Activated gamma-delta T cell treated with anti-CD3 and anti-CD28 coated beads, Interleukin-2, amount 50 U/mL, for 16 hours (primary cell): ENCODE data around the gene SIPA1L3.
"Not testable (repeated sequence)": the region's sequence is repeated elsewhere in the genome, so short reads cannot be mapped to it uniquely, and the experiment has no call there.

Experiments
- DNase-seq: peaks from one replicate; pipeline ENCODE4 v3.0.0-alpha.2; 2020; ENCODE audit warnings: low read depth

The SIPA1L3 gene

DNA sequence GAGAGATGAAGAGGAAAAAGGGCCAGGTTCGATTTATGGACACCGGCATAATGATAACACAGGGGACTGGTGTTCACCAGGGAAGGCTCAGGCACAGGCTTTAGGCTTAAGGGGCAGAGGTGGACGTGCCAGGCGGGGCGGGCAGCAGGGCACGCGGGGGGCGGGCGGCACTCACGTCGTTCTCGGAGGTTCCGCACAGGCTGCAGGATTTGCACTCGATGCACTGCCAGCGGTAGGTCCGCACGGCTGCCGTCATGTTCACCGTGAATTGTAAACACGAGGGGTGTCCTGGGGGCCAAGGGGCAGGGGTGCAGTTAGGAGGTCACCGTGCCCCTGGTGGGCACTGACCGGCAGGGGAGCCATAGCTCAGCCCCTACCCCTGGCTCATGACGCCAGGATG, 306.5 kb downstream of the SIPA1L3 start:
- no peak for DNase-seq

DNA sequence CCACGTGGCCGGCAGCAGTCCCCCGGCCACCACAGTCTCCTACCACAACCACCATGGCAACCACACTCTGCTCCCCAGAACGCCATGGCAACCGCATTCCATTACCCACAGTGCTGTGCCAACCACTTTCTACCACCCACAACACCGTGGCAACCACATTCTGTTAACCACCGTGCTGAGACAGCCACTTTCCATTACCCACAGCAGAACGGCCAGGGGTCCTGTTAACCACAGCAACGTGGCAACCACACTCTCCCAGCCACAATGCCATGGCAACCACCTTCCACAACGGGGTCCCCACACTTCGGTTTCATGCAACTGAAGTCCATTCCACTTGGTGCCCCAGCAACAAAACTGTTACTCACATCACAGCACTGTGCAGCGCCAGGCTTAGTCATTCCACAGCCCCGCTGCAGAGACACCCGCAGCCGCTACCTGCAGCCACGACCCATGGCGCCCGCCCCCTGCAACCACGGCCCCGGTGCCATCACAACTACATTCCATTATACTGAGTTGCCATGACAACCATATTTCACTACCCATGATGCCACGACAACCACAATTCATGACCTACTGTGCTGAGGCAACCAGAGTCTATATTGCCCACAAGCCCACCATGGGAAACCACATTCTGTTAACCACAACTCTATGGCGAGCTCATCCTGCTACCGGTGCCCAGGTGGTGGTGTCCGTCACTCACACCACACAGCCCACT, 307.1 kb downstream of the SIPA1L3 start:
- DNase-seq: peak; percentile 67

DNA sequence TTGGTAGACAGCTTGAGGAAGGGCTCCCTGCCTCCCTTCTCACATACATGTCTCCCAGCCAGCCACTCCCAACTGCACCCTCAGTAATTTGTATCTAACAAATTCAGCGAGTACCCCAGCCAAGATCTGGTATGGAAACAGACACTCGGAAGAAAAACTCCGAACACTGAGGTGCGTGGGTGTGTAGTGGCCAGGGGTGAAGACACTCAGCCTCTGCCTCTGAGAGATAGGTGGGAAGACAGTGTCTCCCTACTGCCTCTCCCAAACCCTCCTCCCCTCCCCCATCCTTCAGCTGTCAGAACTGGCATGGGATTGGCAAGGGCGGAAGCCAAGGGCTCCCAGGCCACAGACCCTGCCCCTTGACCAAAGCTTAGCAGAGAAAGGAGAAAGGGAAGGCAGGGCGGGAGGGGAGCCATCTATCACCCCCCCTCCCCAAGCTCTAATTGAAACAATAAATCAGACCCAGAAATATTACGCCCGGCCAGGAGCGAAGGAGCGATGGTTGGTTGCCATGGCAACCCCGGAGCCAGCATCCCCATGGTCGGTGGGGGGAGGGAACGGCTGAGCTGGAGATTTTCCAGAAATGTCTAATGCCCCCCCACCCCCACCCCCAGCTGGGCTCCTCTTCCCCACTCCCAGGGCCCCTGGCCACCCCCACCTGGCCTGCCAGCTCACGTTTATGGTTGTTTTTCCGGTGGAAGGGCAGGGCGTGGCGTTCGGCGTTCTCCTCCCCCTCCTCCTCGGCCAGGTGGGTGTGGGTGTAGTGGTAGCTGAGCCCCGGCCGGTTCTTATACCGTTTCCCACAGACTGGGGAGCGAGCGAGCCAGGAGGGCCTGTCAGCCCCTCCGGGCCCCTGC, 310.0 kb downstream of the SIPA1L3 start:
- no peak for DNase-seq

DNA sequence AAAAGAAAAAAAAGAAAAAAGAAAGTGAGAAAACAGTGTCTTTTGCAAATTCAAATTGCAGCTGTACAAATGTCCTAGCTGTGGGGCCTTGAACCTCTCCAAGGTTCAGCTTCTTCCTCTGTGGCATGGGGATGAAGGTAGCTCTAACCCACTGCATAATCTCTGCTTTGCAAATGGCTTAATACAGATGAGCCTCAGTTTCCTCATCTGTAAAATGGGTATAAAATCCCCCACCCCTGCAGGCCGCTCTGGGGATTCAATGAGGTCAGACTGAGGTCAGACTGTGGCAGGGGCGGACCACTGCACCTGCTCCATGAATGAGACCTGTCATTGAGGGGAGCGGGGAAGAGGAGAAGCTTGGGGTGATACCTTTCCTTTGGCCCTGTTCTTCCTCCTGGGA, 311.2 kb downstream of the SIPA1L3 start:
- DNase-seq: no peak

DNA sequence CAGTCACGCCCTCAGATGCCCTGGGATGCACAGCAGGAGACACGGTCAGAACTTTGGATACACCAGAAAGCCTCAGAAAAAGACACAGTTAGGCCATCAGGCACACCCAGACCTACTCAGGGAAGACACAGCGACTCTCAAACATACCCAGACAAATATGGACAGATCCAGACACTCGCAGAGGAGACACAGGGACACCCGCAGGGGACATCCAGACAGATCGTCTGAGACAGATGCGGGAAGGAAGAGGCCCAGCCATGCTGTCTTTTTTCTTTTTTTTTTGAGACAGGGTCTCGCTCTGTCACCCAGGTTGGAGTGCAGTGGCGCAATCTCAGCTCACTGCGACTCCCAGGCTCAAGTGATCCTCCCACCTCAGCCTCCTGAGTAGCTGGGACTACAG, 312.2 kb downstream of the SIPA1L3 start:
- no peak for DNase-seq

DNA sequence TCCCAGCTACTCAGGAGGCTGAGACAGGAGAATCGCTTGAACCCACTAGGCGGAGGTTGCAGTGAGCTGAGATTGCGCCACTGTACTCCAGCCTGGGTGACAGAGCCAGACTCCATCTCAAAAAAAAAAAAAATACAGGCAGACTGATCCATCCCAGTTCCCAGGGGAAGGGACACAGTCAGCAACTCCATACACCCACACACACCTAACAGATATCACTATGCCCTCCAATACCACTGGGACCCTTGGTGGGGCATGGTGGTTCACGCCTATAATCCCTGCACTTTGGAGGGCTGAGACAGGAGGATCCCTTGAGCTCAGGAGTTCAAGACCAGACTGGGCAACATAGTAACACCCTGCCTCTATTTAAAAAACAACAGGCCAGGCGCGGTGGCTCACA, 314.4 kb downstream of the SIPA1L3 start:
- no peak for DNase-seq

DNA sequence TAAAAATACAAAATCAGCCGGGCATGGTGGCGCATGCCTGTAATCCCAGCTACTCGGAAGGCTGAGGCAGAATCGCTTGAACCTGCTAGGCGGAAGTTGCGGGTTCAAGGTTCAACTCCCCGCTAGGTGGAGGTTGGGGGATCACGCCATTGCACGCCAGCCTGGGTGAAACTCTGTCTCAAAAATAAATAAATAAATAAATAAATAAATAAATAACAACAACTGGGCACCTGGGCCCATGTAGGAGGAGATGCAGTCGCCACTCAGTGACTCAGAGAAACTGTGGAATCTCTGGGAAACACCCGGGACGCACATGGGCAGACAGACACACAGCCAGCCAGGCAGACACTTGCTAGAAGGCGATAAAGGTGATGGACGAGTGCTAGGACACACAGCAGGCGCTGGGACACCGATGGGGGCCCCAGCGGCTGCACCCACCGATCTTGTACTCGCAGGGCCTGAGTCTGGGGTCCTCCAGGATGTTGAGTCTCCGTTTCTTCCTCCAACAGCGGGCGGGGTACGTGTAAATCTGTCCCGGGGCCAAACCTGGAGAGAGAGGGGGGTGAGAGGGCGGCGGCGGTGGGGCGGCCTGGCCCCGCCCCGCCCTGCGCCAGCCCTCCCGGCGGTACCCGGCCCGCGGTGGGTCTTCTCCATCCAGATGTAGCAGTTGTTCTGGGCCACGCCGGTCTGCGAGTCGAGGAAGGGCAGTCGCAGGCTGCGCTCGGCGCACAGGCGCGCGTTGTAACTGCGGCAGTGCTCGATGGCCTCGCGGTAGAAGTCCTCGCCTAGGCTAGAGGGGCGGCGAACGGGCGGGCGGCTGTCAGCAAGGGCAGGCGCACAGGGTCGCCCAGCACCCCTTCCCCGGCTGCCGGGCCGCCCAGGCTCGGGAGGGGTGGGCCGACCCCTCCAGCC, 315.2 kb downstream of the SIPA1L3 start:
- no peak for DNase-seq

DNA sequence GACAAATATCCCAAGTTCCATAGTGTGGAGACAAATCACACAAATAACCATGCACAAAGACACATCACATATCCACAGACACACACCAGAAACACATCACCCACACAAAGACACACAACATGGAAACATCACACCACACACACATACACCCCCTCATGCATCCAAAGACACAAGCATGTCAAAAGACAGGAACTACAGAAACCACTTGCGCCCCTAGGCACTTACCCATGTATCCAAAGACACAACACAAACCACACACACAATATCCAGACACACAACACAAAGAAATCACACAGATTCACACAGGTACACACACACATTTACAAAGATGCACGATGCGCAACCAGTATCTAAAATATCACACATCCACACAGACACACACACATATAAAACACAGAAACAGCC, 316.1 kb downstream of the SIPA1L3 start:
- DNase-seq: no peak

DNA sequence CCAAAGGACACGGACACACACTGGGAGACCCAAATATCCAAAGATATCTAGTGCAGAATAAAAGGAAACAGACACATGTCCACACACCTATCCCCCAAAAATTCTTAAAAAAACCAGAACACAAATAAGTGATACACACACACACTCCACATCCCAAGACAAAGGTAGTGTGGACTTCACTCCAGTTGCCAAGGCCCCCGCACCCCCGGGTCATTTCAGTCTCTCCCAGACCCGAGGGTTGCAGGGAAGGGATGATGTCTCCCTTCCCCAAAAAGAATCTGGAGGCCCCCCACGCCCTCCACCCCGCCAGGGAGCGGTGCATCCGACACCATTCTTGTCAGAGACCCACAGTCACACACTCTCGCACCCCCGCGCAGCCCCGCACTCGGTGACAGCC, 316.6 kb downstream of the SIPA1L3 start:
- DNase-seq: no peak

DNA sequence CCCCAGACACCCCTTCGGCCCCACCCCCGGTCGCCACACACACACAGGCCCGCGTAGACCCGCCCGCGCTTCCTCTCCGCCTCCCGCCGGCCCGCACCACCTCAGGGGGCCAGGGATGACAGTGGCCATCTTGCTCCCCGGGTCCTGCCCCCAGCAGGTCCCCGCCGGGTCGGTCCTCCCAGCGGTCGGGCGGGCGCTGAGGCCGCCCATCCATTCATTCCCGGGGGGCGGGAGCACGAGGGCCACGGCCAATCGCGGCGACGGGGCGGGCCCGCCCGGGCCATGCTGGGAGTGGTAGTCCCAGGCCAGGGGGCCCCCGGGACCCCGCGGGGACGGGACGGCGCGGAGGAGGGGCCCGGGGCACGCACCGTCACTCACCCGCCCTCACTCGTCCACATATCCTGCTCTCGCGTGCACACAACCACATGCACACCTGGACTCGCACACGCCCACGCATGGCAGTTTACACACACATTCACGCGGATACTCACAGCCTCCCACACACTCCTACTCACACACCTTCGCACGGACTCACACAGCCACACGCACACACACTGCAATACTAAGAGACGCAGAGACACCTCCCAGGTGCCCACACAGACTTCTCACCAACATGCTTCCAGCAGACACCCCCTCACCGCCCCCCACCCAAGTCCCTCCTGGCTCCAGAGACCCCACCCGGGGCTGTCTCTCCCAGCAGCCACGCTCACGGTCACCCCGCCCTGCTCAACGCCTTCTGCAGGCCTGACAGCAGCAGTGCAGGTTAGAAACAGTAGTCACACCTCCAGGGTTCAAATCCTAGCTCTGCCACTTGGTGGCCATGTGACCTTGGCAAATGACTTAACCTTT, 317.2 kb downstream of the SIPA1L3 start, which contains the start of gene DPF1:
TSS of gene DPF1 (minus strand) at position 209 of the 849 bp plus-strand sequence. CDS start at position 129, 80 bp downstream.
- DNase-seq: no peak

DNA sequence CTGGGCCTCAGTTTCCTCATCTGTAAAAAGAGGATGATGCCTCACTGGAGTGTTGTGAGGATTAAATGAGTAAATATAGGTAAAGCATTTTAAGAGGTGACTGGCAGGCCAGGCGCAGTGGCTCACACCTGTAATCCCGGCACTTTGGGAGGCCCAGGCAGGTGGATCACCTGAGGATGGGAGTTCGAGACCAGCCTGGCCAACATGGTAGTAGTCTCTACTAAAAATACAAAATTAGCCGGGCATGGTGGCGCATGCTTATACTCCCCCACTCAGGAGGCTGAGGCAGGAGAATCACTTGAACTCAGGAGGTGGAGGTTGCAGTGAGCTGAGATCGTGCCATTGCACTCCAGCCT, 317.8 kb downstream of the SIPA1L3 start:
- not testable (repeated sequence) for DNase-seq

DNA sequence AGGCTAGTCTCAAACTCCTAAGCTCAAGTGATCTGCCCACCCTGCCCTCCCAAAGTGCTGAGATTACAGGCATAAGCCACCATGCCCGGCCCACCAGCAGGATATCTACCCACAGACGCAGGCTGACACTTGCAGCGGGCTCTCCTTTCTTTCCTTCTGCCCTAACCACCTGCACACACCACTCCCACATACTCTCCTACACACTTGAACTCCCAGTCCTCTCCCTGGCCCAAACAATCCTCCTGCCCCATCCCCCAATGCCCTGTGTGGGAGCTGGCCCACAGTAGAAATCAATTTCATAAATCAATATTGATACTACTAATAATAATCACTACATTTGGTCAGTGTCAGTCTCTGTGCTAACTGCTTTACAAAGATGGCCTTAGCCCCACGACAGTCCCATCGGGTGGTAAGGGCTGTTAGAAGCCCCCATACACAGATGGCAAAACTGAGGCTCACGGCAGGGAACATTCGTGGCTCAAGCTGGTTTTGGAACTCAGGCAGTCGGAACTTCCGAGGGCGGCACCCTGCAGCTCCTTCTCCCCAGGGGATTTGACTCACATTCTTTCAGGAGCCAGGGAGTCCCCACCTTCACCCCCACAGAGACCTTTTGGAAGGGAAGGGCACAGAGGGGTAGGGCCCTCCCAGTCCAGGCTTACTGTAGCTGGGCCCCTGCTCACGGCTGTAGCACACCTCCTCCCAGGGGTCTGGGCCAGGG, 320.4 kb downstream of the SIPA1L3 start:
- no peak for DNase-seq

DNA sequence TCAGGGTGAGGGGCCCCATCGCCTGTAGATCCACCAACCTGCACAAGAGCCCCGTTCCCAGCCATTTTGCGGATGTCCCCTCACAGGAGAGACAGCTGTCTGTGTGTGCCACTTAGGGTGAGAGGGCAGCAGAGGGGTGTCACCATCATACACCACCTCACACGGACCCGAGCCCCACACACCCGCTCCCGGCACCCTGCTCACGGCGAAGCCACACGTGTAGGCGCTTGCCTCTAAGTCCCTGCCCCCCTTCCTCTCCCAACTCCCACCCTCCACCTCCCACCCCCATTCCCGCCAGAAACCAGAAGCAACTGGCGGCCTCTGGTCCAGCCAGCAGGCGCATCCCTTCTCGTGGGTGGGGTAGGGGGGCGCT, 321.0 kb downstream of the SIPA1L3 start:
- DNase-seq: no peak

DNA sequence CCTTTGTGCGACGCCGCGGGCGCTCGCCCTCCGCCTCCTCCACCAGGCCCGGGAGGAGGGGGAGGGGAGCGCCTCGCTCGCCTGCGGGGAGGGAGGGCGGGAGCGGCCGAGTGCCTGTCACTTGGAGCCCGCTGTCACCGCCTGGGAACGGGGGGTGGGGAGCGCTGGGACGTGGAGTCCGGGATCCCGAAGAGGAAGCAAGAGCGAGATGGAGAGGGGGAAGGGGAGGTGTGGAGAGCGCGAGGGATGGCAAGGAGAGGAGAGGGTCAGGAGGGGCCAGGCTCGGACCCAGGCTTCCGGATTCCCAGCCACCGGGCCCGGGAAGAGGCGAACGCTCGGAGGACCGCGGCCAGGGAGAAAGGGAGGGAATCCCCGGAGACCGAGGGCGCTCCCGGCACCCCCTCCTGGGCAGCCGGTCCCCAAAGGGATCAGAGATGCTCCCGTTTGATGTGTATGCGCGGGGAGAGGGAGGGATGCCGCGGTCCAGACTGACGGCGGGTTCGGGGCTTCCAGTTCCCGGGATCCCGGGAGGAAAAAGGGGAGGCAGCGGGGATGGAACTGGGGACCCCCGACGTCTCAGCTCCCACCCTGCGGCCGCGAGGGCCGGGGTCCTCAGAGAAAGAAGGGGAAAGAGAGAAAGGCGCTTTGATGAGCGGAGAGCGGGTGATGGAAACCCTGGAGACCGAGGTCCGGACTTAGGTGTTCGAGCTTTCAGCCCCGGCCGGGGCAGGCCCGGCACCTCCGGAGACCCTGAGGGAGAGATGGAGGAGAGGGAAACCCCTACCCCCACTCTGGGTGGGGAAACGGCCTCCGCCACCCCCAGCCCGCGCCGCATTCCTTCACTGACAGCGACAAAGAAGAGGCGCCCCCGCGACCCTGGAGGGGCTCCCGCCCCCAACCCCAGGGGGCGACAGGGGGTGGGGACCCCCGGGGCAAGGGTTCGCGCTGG, 321.8 kb downstream of the SIPA1L3 start:
- no peak for DNase-seq

DNA sequence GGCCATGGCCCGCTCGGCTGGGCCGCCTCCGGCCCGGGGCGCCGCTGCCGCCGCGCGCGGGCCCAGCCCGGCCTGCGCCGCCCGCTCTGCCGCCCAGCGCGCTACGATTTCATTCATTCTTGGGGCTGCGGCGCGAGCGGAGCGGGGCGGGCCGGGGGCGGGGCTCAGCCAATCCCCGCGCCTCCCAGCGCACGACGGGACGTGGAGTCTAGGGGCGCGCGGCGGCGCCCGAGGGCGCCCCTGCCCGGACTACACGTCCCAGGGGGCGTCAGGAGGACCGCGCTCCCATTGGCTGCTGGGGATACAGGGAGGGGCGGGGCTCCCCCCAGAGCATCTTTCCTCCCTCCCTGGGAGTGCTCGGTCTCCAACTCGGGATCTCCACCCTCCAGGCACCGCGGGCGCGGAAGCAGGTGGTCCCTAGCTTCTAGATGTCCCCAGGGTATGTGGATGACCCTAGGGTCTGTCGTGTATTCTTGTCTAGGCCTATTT, 322.6 kb downstream of the SIPA1L3 start:
- no peak for DNase-seq

DNA sequence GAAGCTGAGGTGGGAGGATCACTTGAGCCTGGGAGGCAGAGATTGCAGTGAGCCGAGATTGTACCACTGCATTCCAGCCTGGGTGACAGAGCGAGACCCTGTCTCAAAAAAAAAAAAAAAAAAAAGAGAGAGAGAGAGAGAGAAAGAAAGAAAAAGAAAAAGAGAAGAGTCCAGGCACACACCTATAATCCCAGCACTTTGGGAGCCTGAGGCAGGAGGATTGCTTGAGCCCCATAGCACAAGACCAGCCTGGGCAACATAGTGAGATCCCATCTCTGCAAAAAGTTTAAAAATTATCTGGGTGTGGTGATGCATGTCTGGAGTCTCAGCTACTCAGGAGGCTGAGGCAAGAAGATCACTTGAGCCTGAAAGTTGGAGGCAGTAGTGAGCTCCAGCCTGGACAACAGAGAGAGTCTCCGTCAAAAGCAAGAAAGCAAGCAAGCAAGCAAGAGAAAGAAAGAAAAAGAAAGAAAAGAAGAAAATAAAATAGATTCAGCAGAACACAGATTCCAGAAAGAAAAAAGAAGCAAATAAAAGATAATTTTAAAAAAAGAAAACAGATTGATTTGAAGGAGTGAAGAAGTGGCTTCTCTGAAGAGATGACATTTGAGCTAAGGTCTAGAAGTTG, 323.6 kb downstream of the SIPA1L3 start:
- DNase-seq: not testable (repeated sequence)

DNA sequence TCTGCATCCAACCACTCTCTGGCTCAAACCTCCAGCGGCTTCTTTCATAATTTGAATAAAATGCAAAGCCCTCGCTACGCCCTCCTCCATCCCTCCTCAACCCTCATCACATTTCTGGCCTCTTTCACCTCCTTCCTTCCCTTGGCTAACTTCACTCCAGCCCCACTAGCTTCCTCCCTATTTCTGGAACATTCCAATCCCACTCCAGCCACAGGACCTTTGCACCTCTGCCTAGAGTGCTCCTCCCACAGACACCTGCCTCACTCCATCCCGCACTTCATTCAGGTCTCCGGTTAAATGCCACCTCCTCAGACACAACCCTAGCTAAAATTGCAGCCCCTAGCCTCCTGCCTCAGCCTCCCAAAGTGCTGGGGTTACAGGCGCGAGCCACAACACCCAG, 324.9 kb downstream of the SIPA1L3 start:
- no peak for DNase-seq

DNA sequence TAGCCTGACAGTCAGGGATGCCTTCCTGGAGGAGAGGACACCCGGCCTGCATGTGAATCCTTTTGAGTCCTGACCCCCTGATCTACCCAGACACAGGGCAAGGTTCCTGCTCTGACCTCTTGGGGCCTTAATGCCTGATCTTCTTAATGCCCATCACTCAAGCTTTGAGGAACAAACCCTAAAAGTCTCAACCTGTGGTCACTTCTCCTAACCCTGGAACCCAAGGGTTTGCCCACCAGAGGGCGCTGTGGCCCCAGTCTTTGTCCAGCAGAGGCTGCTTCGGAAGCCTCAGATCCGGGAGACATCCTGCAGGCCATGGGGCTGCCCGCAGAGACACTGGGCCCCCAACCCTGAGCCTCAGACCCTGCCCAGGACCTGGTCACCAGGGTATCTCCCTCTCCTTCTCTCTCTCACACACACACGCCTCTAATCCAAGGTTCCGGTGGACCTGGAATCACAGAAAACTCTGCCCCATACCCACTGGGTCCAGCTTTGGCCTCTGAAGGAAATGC, 326.8 kb downstream of the SIPA1L3 start:
- peak; percentile 63 for DNase-seq

DNA sequence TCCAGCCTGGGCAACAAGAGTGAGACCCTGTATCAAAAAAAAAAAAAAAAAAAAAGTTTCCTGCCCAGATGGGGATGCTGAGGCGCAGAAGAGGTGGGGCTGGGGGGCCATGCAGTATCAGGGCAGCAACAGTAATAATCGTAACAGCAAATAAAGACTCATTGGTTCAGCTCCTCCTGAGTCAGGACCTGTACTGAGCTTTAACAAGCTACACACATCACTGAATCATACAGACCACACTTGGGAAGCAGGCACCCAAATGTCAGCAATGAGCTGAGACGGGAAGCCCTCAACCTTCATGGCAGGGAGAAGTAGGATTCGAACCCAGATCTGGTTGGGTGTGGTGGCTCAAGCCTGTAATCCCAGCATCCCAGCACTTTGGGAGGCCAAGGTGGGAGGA, 327.6 kb downstream of the SIPA1L3 start:
- no peak for DNase-seq
